H1 (cell line): ENCODE data around the gene PLEKHN1. TPM values are rescaled to one million over a fixed set of nuclear protein-coding genes. Genes with fewer than 3 reads are reported as not detected.

Experiments
- CTCF ChIA-PET: fragments of 300-600 bp; sonication (Branson Sonifier 250); formaldehyde crosslinking; loops from one replicate; lab custom pipeline; 2021; ENCODE audit not compliant: partially characterized antibody; lab: Charles Lee
- POLR2A ChIA-PET: fragments of 300-600 bp; sonication (Branson Sonifier 250); formaldehyde crosslinking; loops from one replicate; lab custom pipeline; 2021; ENCODE audit warnings: inconsistent platforms; ENCODE audit not compliant: partially characterized antibody; lab: Charles Lee
- DNase-seq, 2 experiments: peaks; one replicate each; pipeline versions ENCODE4 v3.0.0 to v3.0.0-alpha.2; 2010 to 2022; ENCODE audit warnings: low spot score in 2 of 2, low read depth in 1 of 2, mixed read lengths in 1 of 2
- FAIRE-seq: peaks from 2 replicates; lab custom pipeline; 2011; peaks lifted over from hg19 to GRCh38; lab: Jason Lieb, UNC
- H2AFZ ChIP-seq: 2 replicates; pipeline ENCODE4 v1.8.1; 2012; ENCODE audit warnings: low read length, inconsistent platforms
- H2AK5ac ChIP-seq: 2 replicates; pipeline ENCODE4 v1.6.1; 2013; ENCODE audit warnings: low read depth, low read length
- H2BK120ac ChIP-seq: replicated peaks from 2 replicates; pipeline ENCODE3; 2013; ENCODE audit warnings: low read depth, low read length, inconsistent platforms
- H2BK12ac ChIP-seq: 2 replicates; pipeline ENCODE4 v1.6.1; 2013; ENCODE audit warnings: low read depth, low read length
- H2BK15ac ChIP-seq: 2 replicates; pipeline ENCODE4 v1.6.1; 2013; ENCODE audit warnings: low read length
- H2BK20ac ChIP-seq: 2 replicates; pipeline ENCODE4 v1.6.1; 2013; ENCODE audit warnings: low read length
- H2BK5ac ChIP-seq: 2 replicates; pipeline ENCODE4 v1.6.1; 2013; ENCODE audit warnings: low read depth, low read length
- H3K14ac ChIP-seq: 2 replicates; pipeline ENCODE4 v1.6.1; 2013; ENCODE audit warnings: inconsistent platforms; ENCODE audit not compliant: insufficient read length
- H3K18ac ChIP-seq: 2 replicates; pipeline ENCODE4 v1.6.1; 2013; ENCODE audit warnings: low read length; ENCODE audit errors: extremely low read depth
- H3K23ac ChIP-seq: 2 replicates; pipeline ENCODE4 v1.6.1; 2013; ENCODE audit warnings: inconsistent platforms; ENCODE audit not compliant: insufficient read length
- H3K23me2 ChIP-seq: 2 replicates; pipeline ENCODE4 v1.6.1; 2013; ENCODE audit warnings: low read depth, low read length
- H3K27ac ChIP-seq: 2 replicates; pipeline ENCODE4 v1.6.1; 2011; ENCODE audit warnings: low read depth, low read length, inconsistent platforms
- H3K27me3 ChIP-seq, 4 experiments: replicated peaks in 1 of 4; 1 replicate in 1 of 4; 2 replicates in 3 of 4; pipeline versions ENCODE4 v1.6.1 to v1.8.1; 2011 to 2013; ENCODE audit warnings: low read length in 3 of 4, mild to moderate bottlenecking in 3 of 4, inconsistent platforms in 2 of 4, mixed read lengths in 2 of 4, moderate library complexity in 1 of 4; ENCODE audit not compliant: control insufficient read depth in 3 of 4, insufficient read depth in 3 of 4; ENCODE audit errors: extremely low read depth in 1 of 4
- H3K36me3 ChIP-seq, 4 experiments: 2 replicates each; pipeline versions ENCODE4 v1.6.1 to v1.8.1; 2011 to 2013; ENCODE audit warnings: mild to moderate bottlenecking in 4 of 4, low read length in 3 of 4, moderate library complexity in 2 of 4, control low read depth in 1 of 4, inconsistent platforms in 1 of 4; ENCODE audit not compliant: insufficient read depth in 4 of 4, control insufficient read depth in 2 of 4
- H3K4ac ChIP-seq: replicated peaks from 2 replicates; pipeline ENCODE3; 2013; ENCODE audit warnings: low read length, low read depth, mixed read lengths, inconsistent platforms; ENCODE audit not compliant: insufficient read length
- H3K4me1 ChIP-seq, 4 experiments: replicated peaks in 1 of 4; 1 replicate in 1 of 4; 2 replicates in 3 of 4; pipeline versions ENCODE4 v1.6.1 to v1.8.1; 2011 to 2013; ENCODE audit warnings: low read length in 3 of 4, inconsistent platforms in 2 of 4, mixed read lengths in 1 of 4; ENCODE audit not compliant: insufficient read depth in 4 of 4, control insufficient read depth in 3 of 4
- H3K4me2 ChIP-seq, 2 experiments: 2 replicates each; pipeline versions ENCODE4 v1.6.1 to v1.8.1; 2011 to 2013; ENCODE audit warnings: low read depth in 2 of 2, low read length in 2 of 2, control low read depth in 1 of 2, inconsistent platforms in 1 of 2, mild to moderate bottlenecking in 1 of 2; ENCODE audit not compliant: insufficient read depth in 1 of 2
- H3K4me3 ChIP-seq, 4 experiments: fragments of 200-600, 300-600 bp in 1 of 4; sonication (generic), shearing (Covaris generic), sonication (Bioruptor Twin) in 1 of 4; 2 replicates each; pipeline versions ENCODE4 v1.5.1 to v1.8.1; 2011 to 2016; ENCODE audit warnings: low read length in 4 of 4, low read depth in 3 of 4, control low read depth in 2 of 4, inconsistent platforms in 2 of 4, mild to moderate bottlenecking in 2 of 4, mixed read lengths in 1 of 4, moderate library complexity in 1 of 4; ENCODE audit not compliant: insufficient read depth in 2 of 4; ENCODE audit errors: extremely low read depth in 1 of 4
- H3K56ac ChIP-seq: replicated peaks from 2 replicates; pipeline ENCODE3; 2013; ENCODE audit warnings: low read depth, mild to moderate bottlenecking, mixed read lengths, low read length, inconsistent platforms; ENCODE audit not compliant: insufficient read length
- H3K79me1 ChIP-seq: 2 replicates; pipeline ENCODE4 v1.6.1; 2013; ENCODE audit warnings: low read depth, low read length, control low read depth
- H3K79me2 ChIP-seq, 2 experiments: 2 replicates each; pipeline versions ENCODE4 v1.6.1 to v1.8.1; 2012 to 2013; ENCODE audit warnings: low read length in 2 of 2, mild to moderate bottlenecking in 2 of 2, inconsistent platforms in 1 of 2; ENCODE audit not compliant: insufficient read depth in 2 of 2, control insufficient read depth in 1 of 2
- H3K9ac ChIP-seq, 4 experiments: replicated peaks in 1 of 4; 1 replicate in 1 of 4; 2 replicates in 3 of 4; pipeline versions ENCODE4 v1.6.1 to v1.8.1; 2011 to 2013; ENCODE audit warnings: low read depth in 3 of 4, low read length in 3 of 4, control low read depth in 2 of 4, mild to moderate bottlenecking in 2 of 4, moderate library complexity in 2 of 4, inconsistent platforms in 1 of 4; ENCODE audit errors: extremely low read depth in 1 of 4
- H3K9me3 ChIP-seq, 2 experiments: 2 replicates each; pipeline versions ENCODE4 v1.6.1 to v1.8.1; 2012 to 2013; ENCODE audit warnings: mild to moderate bottlenecking in 2 of 2, moderate library complexity in 2 of 2, control low read depth in 1 of 2, inconsistent platforms in 1 of 2, low read depth in 1 of 2, low read length in 1 of 2, mixed read lengths in 1 of 2; ENCODE audit not compliant: insufficient read depth in 2 of 2
- H4K20me1 ChIP-seq, 2 experiments: replicated peaks in 1 of 2; 2 replicates each; pipeline versions ENCODE3 to v1.8.1; 2011 to 2013; ENCODE audit warnings: inconsistent platforms in 2 of 2, low read length in 2 of 2, mild to moderate bottlenecking in 1 of 2; ENCODE audit not compliant: insufficient read depth in 2 of 2, control insufficient read depth in 1 of 2
- H4K5ac ChIP-seq: 2 replicates; pipeline ENCODE4 v1.6.1; 2013; ENCODE audit warnings: low read length, low read depth, mixed read lengths, inconsistent platforms; ENCODE audit not compliant: insufficient read length
- H4K8ac ChIP-seq: 2 replicates; pipeline ENCODE4 v1.8.0; 2013; ENCODE audit warnings: mild to moderate bottlenecking, moderate library complexity, low read length, inconsistent platforms; ENCODE audit not compliant: insufficient read depth; ENCODE audit errors: extremely low read depth
- H4K91ac ChIP-seq: replicated peaks from 2 replicates; pipeline ENCODE3; 2013; ENCODE audit warnings: low read length, mixed read lengths, inconsistent platforms; ENCODE audit not compliant: insufficient read length
- CBX8 ChIP-seq: fragments of 300-800, 300-1000 bp; sonication (generic); IDR thresholded peaks from 2 replicates; pipeline ENCODE4 v1.7.1; 2016; ENCODE audit warnings: low read depth, low read length, borderline replicate concordance
- CHD2 ChIP-seq: IDR thresholded peaks from 2 replicates; pipeline ENCODE4 v1.6.1; 2012; ENCODE audit warnings: low read length, improper control_type of control experiment
- GTF2F1 ChIP-seq: IDR thresholded peaks from 2 replicates; pipeline ENCODE4 v1.6.1; 2012; ENCODE audit warnings: low read depth, low read length, improper control_type of control experiment, borderline replicate concordance
- HDAC2 ChIP-seq, 2 experiments: fragments of 300-600 bp in 1 of 2; sonication (generic) in 1 of 2; IDR thresholded peaks; 2 replicates each; pipeline ENCODE4 v1.6.1; 2011 to 2012; ENCODE audit warnings: low read depth in 2 of 2, low read length in 2 of 2, mild to moderate bottlenecking in 2 of 2, moderate library complexity in 2 of 2, borderline replicate concordance in 1 of 2, inconsistent platforms in 1 of 2
- KDM4A ChIP-seq: IDR thresholded peaks from one replicate; pipeline ENCODE4 v1.7.1; 2012; ENCODE audit warnings: low read depth, mild to moderate bottlenecking, moderate library complexity, low read length, inconsistent platforms; ENCODE audit not compliant: severe bottlenecking
- POLR2AphosphoS5 ChIP-seq: IDR thresholded peaks from 2 replicates; pipeline ENCODE4 v1.6.1; 2011; ENCODE audit warnings: low read depth, low read length
- POU5F1 ChIP-seq: IDR thresholded peaks from 2 replicates; pipeline ENCODE4 v1.6.1; 2011; ENCODE audit warnings: low read depth, mild to moderate bottlenecking, low read length, moderate library complexity
- RBBP5 ChIP-seq: IDR thresholded peaks from 2 replicates; pipeline ENCODE4 v1.7.1; 2012; ENCODE audit warnings: low read depth, mild to moderate bottlenecking, inconsistent platforms, low read length, moderate library complexity, borderline replicate concordance
- SAP30 ChIP-seq: fragments of 300-600 bp; sonication (generic); IDR thresholded peaks from 2 replicates; pipeline ENCODE4 v1.7.1; 2012; ENCODE audit warnings: low read length, moderate library complexity, mild to moderate bottlenecking, inconsistent platforms; ENCODE audit not compliant: insufficient read depth, insufficient replicate concordance
- SP4 ChIP-seq: IDR thresholded peaks from 2 replicates; pipeline ENCODE4 v1.6.1; 2012; ENCODE audit warnings: low read length, inconsistent platforms
- TAF7 ChIP-seq: optimal IDR thresholded peaks from 2 replicates; pipeline ENCODE3; 2011; ENCODE audit warnings: low read depth, mild to moderate bottlenecking, inconsistent platforms, low read length, moderate library complexity, borderline replicate concordance
- TBP ChIP-seq: IDR thresholded peaks from 2 replicates; pipeline ENCODE4 v1.6.1; 2011; ENCODE audit warnings: low read depth, low read length, improper control_type of control experiment
- TEAD4 ChIP-seq: IDR thresholded peaks from 2 replicates; pipeline ENCODE4 v1.6.1; 2012; ENCODE audit warnings: low read depth, low read length, inconsistent platforms, mixed read lengths
- YY1 ChIP-seq: IDR thresholded peaks from 2 replicates; pipeline ENCODE4 v1.6.1; 2011; ENCODE audit warnings: low read depth, mild to moderate bottlenecking, low read length
- whole genome bisulfite sequencing, 2 experiments: shearing (Covaris generic) in 1 of 2; methylation state at CpG; one replicate each; pipeline versions ENCODE4 v1.1.6 to v1.1.7; 2013 to 2015; ENCODE audit warnings: low lambda C conversion rate in 2 of 2, mixed read lengths in 2 of 2, inconsistent platforms in 1 of 2, low coverage in 1 of 2, missing lambda C conversion rate in 1 of 2; ENCODE audit not compliant: insufficient replicate concordance in 2 of 2, insufficient coverage in 1 of 2, insufficient read length in 1 of 2; ENCODE audit errors: extremely low coverage in 1 of 2, missing lambda C conversion rate in 1 of 2; 5-methylcytosine and 5-hydroxymethylcytosine counted together
- polyA plus RNA-seq, 7 experiments: library from polyadenylated mRNA; depleted of rRNA in 3 of 7; stranded (reverse) in 5 of 7; unstranded in 2 of 7; fragments of >200 nt in 5 of 7; fragments of 200-250 nt in 2 of 7; gene quantifications; 1 replicate in 5 of 7; 2 replicates in 1 of 7; 4 replicates in 1 of 7; pipeline versions ENCODE4 v1.2.1 to v1.2.3, GENCODE V29; 2011 to 2013; ENCODE audit warnings: missing spikeins in 2 of 7, mixed read lengths in 2 of 7
- total RNA-seq: library from RNA; stranded (reverse); fragmentation: NEBNext Ultra II Directional; extraction: Animal tissue kit (Norgen Biotek cat#: 25700); gene quantifications from 2 replicates; pipeline ENCODE4 v1.2.1, GENCODE V29; 2021

The PLEKHN1 gene
- total and polyA plus RNA-seq, 2 of the 8 experiments (the other 6 are each of a cell fraction or from before 2014, with no cell fraction given): 0.39 to 1.5 TPM

DNA sequence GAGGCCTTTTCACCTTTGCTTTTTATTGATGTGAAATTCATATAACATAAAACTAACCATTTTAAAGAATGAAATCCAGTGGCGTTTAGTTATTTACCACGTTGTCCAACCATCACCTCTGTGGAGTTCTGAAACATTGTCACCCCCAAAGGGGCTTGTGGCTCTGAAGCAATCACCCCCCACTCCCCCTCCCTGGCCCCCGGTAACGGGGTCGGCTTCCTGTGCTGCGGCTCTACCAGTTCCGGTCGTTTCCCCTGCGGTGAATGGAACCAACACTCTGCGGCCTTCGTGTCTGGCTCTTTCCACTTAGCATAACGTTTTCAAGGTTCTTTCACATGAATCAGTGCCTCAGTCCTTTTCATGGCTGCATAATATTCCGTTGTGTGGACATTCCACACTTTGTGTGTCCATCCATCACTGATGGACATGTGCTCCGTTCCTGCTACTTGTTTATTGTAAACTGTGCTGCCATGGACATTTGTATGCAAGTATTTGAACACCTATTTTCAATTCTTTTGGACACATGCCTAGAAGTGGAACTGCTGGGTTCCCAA is 45.2 kb downstream of the PLEKHN1 start:
- FAIRE-seq (no peak), DNase-seq (no peak)
- 82% methylated on average over 14 of the region's 14 CpGs; no CpG with 5 or more reads in 1 of the 2 experiments for WGBS, 2 experiments
- no peak overlapping the region for H2BK15ac ChIP-seq
- H3K9ac ChIP-seq: no peak overlapping the region
- H3K4me3 ChIP-seq: no peak overlapping the region
- H3K27ac ChIP-seq: no peak overlapping the region
- no peak overlapping the region for H3K23ac ChIP-seq
- no peak overlapping the region for H4K5ac ChIP-seq
- POLR2A ChIA-PET: interaction anchor here (5.3 kb wide), 1 partner anchor 8 kb away, joined by 40 read pairs; no protein-coding TSS in a partner anchor
- H3K27me3 ChIP-seq: peaks cover 0 to 3% (median 1%) of the 10 kb centered on the region in 4 experiments; a peak in 4 of 7 replicates
- no peak overlapping the region for H3K14ac ChIP-seq
- H3K56ac ChIP-seq: no peak overlapping the region
- no peaks in the 10 kb centered on the region for H3K79me1 ChIP-seq
- peaks cover 0 to 21% (median 15%) of the 10 kb centered on the region in 4 experiments; a peak in 6 of 7 replicates for H3K4me1 ChIP-seq
- no peaks in the 10 kb centered on the region for H4K20me1 ChIP-seq
- H3K4me2 ChIP-seq: no peak overlapping the region
- no peaks in the 10 kb centered on the region for H3K79me2 ChIP-seq
- H3K9me3 ChIP-seq: no peaks in the 10 kb centered on the region
- H2BK120ac ChIP-seq: no peak overlapping the region
- no peak overlapping the region for H4K8ac ChIP-seq
- no peaks in the 10 kb centered on the region for H3K36me3 ChIP-seq
- H2BK20ac ChIP-seq: no peak overlapping the region
- no peak overlapping the region for H4K91ac ChIP-seq
- H2AK5ac ChIP-seq: 0 out of 2 replicates have a peak overlapping the region, but pooled peaks have one; percentile 25
- no peak overlapping the region for H2BK5ac ChIP-seq
- no peak overlapping the region for H3K4ac ChIP-seq
- no peak overlapping the region for H2BK12ac ChIP-seq
- CTCF ChIA-PET: interaction anchor here (1.5 to 7.8 kb wide), 2 partner anchors 10 to 28 kb away, joined by 5 to 60 read pairs; partner anchors contain the start of gene HES4
- H3K18ac ChIP-seq: no peak overlapping the region
- peaks cover 6% of the 10 kb centered on the region for H3K23me2 ChIP-seq
- no peak overlapping the region for H2AFZ ChIP-seq
- TF ChIP-seq GTF2F1 (no peak), TAF7 (no peak), CHD2 (no peak), YY1 (no peak), TEAD4 (no peak), POU5F1 (no peak), TBP (no peak), KDM4A (no peak), RBBP5 (no peak), POLR2AphosphoS5 (no peak), CBX8 (no peak), HDAC2 (IDR thresholded peaks at IDR 0.05; ENCODE audit: borderline replicate concordance in 1 of 2, low read depth in 2 of 2, low read length in 2 of 2) (no peak), SAP30 (no peak), SP4 (no peak)
